Fibroblast of peridontal ligament (primary cell): Measurements from ENCODE around the gene RREB1.
A peak's percentile ranks its signal among the peaks of the same experiment; 100 is the strongest.

Experiments
- DNase-seq: peaks from one replicate; pipeline ENCODE4 v3.0.0-alpha.2; 2010; ENCODE audit errors: extremely low read depth

Gene RREB1

GRCh38 chr6:7163661-7164071, 55.9 kb downstream of the RREB1 start:
- DNase-seq = no peak

GRCh38 chr6:7164536-7165001, 56.8 kb downstream of the RREB1 start:
- DNase-seq = no peak

- DNase-seq = no peak
Measured at GRCh38 chr6:7165002-7165889, 57.5 kb downstream of the RREB1 start.

- no peak for DNase-seq
Measured at GRCh38 chr6:7165890-7166267, 58.1 kb downstream of the RREB1 start.

GRCh38 chr6:7166410-7167293, 58.9 kb downstream of the RREB1 start:
- peak; percentile 92 for DNase-seq

- DNase-seq = peak; percentile 62
Measured at GRCh38 chr6:7169296-7169721, 61.5 kb downstream of the RREB1 start.

- no peak for DNase-seq
Measured at GRCh38 chr6:7170117-7170732, 62.5 kb downstream of the RREB1 start.

GRCh38 chr6:7171119-7171518, 63.4 kb downstream of the RREB1 start:
- DNase-seq = no peak

- no peak for DNase-seq
Measured at GRCh38 chr6:7171733-7172132, 64.0 kb downstream of the RREB1 start.

GRCh38 chr6:7172649-7173048, 64.9 kb downstream of the RREB1 start:
- peak; percentile 77 for DNase-seq

- DNase-seq = no peak
Measured at GRCh38 chr6:7173843-7174503, 66.2 kb downstream of the RREB1 start.

GRCh38 chr6:7175462-7175861, 67.7 kb downstream of the RREB1 start:
- peak; percentile 31 for DNase-seq

GRCh38 chr6:7176208-7176607, 68.4 kb downstream of the RREB1 start:
- DNase-seq = no peak

GRCh38 chr6:7178280-7178679, 70.5 kb downstream of the RREB1 start:
- DNase-seq = no peak

GRCh38 chr6:7180751-7181150, 73.0 kb downstream of the RREB1 start:
- no peak for DNase-seq

GRCh38 chr6:7183707-7184106, 75.9 kb downstream of the RREB1 start:
- no peak for DNase-seq

- DNase-seq = no peak
Measured at GRCh38 chr6:7184502-7184901, 76.7 kb downstream of the RREB1 start.

- DNase-seq = no peak
Measured at GRCh38 chr6:7185561-7185960, 77.8 kb downstream of the RREB1 start.

GRCh38 chr6:7188492-7188891, 80.7 kb downstream of the RREB1 start:
- no peak for DNase-seq

GRCh38 chr6:7189101-7189758, 81.5 kb downstream of the RREB1 start:
- DNase-seq = no peak

- no peak for DNase-seq
Measured at GRCh38 chr6:7190791-7191190, 83.0 kb downstream of the RREB1 start.
